GDM1 (cell line): ENCODE measurements around the gene SLC6A16.
A peak's percentile ranks its signal among the peaks of the same experiment; 100 is the strongest.
"Not testable (repeated sequence)": the region's sequence is repeated elsewhere in the genome, so short reads cannot be mapped to it uniquely, and the experiment has no call there.

Experiments used
- DNase-seq: peaks from one replicate; lab custom pipeline; 2025; lab: John Stamatoyannopoulos, UW

SLC6A16 gene

GRCh38 chr19:49324801-49325576 lies at the start of gene SLC6A16:
Gene SLC6A16 (minus strand): TSS chr19:49325191. CDS start chr19:49311347, 13,844 bp downstream.
- DNase-seq = no peak

DNA sequence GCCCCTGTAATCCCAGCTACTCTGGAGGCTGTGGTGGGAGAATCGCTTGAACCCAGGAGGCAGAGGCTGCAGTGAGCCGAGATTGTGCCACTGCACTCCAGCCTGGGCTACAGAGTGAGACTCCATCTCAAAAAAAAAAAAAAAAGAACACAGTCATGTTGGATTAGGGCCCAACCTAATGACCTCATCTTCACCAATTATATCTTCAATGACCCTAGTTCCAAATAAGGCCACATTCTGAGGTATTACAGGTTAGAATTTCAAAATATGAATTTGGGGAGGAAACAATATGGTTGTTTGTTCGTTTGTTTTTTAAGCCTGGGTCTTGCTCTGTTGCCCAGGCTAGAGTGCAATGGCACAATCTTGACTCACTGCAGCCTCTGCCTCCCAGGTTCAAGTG lies 48.2 kb upstream of the SLC6A16 start:
- DNase-seq = not testable (repeated sequence)

DNA sequence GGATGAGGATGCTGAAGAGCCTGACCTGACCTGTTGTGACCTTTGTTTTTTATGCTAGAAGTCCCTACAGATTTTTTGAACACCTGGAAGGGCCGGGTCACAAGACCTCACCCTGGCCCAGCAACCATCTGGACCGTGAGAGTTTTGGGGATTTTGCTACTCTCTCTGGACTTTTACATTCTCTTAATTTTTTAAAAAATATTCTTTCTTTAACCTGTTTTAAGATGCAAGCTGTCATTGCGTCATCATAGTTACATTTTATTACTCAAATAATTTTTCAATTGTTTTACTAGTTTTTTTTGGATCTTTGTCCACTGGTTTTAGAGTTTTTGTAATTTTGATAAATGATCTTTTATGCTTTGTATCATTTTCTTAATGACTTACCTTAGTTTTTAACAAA lies 46.2 kb upstream of the SLC6A16 start:
- DNase-seq = no peak

DNA sequence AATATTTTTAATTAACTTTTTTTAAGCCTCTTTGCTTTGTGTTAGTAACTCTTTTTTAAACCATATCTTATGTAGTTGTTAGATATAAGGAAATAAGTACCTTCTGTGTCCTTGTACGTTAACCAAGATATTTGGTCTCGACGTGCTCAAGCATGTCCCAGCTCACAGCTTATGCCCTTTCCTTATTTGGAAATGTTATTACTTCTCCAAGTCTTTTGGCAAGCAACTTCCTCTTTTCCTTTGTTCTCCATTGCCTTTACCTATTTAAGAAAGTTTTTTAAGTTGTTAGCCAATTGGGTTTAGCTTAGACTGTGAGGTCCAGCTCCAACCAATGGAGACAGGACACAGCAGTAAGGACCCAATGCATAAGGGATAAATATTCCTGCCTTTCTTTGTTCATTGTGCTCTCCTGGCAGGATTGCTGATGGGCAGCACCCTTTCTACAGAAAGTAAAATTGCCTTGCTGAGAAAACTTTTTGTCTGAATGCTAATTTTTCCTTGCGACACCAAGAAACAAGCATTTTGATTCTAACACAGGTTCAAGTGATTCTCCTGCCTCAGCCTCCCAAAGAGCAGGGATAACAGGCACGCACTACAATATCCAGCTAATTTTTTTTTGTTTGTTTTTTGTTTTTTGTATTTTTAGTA lies 43.8 kb upstream of the SLC6A16 start:
- DNase-seq = peak; percentile 32

- no peak for DNase-seq
Observed at GRCh38 chr19:49366110-49366509, 41.1 kb upstream of the SLC6A16 start.

DNA sequence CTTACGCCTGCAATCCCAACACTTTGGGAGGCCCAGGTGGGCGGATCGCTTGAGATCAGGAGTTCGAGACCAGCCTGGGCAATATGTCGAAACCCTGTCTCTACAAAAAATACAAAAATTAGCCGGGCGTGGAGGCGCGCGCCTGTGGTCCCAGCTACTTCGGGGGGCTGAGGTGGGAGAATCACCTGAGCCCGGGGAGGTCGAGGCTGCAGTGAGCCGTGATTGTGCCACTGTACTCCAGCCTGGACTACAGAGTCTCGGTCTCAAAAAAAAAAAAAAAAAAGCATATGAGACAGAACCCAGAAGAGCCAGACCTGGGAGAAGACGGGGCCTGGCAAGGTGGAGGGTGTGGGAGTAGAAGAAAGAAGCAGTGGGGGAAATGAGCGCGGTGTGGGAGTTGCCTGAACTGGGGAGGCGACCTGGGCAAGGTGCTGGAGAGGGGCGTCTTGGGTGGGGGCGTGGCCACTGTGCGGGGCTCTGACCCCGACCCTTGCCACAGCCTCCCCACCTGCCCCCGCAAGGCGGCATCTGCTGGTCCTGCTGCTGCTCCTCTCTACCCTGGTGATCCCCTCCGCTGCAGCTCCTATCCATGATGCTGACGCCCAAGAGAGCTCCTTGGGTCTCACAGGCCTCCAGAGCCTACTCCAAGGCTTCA lies 39.2 kb upstream of the SLC6A16 start:
- no peak for DNase-seq

DNA sequence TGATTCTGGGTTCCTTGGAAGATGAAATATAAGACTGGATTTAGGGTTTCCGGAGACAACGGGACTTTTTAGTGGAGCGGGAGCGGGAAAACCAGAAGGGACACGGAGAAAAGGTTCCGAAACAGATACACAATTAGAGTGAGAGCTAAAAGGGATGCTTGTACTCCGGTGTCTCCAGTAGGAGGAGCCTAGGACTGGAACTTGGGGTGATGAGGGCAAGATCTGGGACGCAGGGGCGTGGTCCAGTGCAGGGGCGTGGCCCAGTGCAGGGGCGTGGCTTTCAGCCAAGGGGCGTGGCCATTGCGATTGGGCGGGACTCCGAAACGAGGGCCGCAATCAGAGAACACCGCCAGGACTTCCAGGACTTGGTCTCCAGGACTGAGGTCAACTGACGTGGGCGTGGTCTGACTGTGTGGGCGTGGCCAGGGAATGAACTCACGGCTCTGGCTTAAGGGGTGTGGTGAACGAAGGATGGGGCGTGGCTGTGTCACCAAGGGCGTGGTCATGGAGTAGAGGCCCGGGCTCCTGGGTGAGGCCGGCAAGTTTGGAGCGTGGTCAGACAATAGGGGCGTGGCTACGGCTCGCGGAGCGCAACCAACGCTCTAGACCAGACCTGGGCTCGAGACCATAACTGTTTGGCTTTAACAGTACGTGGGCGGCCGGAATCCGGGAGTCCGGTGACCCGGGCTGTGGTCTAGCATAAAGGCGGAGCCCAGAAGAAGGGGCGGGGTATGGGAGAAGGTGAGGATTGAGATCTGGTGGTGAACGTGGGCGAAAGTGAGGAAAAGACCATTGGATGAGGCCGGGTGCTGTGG lies 38.5 kb upstream of the SLC6A16 start, which contains the start of gene DKKL1:
TSS of gene DKKL1 (plus strand) at position 610 of the 815 bp plus-strand sequence. CDS start at position 732, 122 bp downstream.
- DNase-seq = no peak

DNA sequence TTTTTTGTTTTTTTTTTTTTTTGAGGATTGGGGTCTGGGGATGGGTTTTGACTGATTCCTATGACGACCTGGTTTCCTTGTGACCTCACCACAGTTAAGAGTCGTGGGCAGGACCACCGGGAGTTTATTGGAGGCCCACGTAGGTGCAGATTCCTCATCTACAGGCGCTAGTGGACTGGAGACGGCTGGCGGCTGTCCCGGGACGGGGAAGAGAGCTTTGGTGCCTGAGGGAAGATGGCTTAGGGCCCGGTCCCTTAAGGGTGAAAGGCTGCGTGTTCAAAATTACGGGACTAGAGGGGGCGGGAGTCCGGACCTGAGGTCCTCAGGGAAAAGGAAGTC lies 37.9 kb upstream of the SLC6A16 start:
- DNase-seq = no peak

DNA sequence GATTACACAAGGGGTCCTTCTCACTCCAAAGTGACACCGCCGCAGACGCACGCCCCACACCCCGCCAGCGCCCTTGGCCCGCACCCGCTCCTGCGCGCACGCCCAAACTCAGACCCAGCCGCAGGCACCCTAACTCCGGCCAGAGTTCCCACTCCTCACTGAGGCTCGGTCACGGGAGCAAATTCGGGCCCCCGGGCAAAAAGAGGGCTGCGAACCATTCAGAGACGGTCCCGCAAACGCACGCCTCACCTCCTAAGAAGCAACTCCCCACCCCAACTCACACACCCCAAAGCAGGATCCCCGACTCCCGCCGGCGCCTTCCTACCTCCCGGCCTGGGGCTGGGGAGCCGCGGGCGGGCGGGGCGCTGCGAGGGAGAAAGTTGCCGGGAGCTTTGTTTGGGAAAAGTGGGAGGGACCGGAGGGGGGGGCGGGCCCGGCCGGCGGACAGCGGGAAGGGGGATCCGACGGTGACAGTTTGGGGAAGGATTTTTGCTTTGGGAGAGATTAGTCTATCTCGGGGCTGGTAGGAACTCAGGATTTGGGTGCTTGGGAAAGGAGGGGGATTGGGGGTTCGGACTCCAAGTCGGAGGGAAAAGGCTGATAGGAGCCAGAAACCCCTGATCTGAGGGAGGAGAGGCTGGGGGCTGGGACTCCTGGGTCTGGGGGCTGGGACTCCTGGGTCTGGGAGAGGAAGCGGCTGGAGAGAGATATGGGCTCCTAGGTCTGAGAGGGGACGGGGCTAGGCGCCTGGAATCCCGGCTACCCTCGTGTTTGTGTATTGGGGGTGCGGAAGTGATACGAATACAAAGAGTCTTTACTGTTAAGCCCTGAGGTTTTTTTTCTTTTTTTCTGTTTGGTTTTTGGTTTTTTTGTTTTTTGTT lies 37.3 kb upstream of the SLC6A16 start, which contains the start of gene TEAD2:
TSS of gene TEAD2 (minus strand) at position 369 of the 881 bp plus-strand sequence. CDS start 2,341 bp downstream, outside the sequence.
- DNase-seq = no peak

GRCh38 chr19:49361438-49362047 lies 36.6 kb upstream of the SLC6A16 start:
- no peak for DNase-seq

DNA sequence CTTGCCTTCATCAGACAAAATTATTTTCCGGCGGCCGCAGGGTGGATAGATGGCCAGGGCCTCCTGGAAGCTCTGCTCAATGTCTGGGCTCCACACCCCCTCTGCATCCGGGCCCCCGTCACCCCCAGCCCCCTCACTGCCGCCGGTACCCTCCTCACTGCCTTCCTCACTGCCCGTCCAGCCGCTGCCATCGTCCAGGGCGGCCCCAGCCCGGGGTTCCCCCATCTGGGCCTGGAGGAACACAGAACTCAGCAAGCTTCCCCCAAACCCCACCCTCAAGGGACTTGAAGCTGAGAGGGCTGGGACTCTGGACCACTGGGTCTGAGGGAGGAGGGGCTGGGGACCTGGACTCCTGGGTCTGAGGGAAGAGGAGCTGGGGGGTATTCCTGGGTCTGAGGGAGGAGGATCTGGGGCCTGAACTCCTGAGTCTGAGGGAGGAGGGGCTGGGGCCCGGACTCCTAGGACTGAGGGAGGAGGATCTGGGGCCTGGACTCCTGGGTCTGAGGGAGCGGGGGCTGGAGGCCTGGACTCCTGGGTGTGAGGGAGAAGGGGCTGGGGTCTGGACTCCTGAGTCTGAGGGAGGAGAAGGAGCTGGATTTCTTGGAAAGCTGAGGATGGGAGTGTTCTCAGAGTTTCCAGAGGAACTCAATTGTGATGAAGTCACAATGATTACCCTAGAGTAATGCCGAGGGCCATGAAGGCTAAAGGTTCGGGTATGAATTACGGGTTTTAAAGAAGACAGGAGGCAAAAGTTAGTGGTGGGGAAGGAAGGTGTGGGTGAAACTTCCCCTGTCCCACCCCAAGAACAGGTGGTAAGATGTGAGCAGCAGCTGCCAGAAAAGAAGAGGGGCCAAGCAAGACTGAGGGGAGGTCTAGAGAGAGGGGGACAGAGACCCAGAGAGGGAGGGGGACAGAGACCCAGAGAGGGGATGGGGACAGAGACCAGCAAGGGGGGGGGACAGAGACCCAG lies 35.1 kb upstream of the SLC6A16 start:
- no peak for DNase-seq

GRCh38 chr19:49357186-49357585 lies 32.2 kb upstream of the SLC6A16 start:
- no peak for DNase-seq

DNA sequence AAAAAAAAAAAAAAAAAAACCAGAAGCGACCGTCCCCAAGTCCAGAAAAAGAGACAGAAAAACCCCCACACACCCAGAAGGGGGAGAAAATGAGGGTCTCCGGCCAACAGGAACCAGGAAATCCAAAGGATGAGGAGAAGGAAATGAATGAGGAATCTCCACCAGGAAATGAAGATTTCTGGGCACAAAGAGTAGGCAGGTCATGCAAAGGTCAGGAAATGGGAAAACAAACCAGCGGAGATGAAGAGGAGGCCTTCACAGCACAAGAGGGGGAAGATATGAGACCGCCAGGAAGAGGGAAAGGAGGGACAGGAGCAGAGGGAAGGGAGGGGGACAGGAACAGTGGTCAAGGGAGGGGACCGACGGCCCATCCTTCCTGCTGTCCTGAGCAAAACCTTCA lies 31.4 kb upstream of the SLC6A16 start:
- DNase-seq = no peak

DNA sequence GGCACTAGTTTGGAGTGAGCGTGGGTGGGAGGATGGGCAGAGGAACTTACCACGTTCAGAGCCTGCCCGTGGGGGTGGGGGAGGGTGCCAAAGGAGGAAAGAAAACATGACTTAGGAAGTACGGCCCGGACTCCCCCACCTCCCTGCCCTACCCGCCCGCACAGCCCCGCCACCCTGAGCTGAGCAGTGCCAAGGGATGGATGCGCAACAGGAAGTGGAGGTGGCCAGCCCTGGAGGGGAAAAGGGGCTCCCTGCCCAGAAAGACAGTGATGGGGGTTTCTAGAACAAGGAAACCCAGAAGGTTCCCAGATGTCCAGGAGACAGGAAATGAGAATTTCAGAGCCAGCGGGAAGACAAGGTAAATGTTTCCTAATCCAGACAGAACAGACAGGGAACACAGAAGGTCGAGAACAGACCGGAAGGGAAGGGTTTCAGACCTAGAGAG lies 30.9 kb upstream of the SLC6A16 start:
- peak; percentile 53 for DNase-seq

- no peak for DNase-seq
Observed at GRCh38 chr19:49349567-49349966, 24.6 kb upstream of the SLC6A16 start.

DNA sequence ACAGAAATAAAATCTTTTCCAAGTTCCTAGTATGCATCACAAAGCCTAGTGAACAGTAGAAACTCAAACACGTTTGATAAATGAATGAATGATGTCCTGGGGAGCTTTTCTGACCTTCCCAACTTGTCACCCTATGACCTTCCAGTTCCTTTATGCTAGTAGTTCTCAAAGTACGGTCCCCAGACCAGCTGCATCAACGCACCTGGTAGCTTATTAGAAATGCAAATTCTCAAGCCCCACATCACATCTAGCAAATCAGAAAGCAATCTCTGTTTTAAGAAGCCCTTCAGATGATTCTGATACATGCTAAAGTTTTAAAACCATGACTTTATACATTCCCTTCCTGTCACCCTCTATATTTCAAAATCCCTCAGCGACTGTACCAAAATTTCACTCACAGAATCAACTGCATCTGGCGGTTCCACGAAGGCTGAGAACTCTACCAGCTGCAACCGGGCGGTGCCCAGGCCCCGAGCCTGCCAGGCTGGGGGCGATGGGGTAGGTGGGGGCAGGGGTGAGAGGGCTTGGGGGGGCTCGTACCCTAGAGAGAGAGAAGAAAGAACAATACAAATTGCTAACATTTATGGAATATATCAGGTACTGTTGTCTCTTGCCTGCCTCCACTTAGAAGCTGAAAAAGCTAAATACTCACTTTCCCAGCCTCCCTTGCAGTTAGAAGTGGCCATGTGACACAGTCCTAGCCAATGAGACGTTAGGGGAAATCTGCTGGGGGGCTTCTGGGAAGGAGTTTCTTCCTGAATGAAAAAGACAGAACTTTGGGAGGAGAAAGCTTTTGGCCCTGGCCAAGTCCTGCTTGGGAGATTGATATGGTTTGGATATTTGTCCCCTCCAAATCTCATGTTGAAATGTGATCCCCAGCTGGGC lies 23.6 kb upstream of the SLC6A16 start:
- DNase-seq = no peak

- DNase-seq = no peak
Observed at GRCh38 chr19:49347835-49348234, 22.8 kb upstream of the SLC6A16 start.

GRCh38 chr19:49347191-49347590 lies 22.2 kb upstream of the SLC6A16 start:
- no peak for DNase-seq
